ENCODE results near the gene AMOTL2.

DNA sequence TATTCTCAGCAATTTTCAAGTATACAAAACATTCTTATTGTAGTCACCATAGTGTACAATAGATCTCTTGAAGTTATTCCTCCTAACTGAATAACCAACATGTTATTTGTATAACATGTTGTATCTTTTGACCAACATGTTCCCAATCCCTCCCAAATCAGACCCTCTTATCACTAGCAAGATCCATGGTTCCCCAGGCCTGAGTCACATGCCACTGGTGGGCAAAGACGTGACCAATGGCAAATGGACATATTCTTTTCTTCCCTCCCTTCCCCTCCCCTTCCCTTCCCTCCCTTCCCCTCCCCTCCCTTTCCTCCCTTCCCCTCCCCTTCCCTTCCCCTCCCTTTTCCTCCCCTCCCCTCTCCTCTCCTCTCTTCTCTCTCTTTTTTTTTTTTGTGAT is 45.4 kb downstream of the AMOTL2 start:
- TF ChIP-seq, protein P1, sequence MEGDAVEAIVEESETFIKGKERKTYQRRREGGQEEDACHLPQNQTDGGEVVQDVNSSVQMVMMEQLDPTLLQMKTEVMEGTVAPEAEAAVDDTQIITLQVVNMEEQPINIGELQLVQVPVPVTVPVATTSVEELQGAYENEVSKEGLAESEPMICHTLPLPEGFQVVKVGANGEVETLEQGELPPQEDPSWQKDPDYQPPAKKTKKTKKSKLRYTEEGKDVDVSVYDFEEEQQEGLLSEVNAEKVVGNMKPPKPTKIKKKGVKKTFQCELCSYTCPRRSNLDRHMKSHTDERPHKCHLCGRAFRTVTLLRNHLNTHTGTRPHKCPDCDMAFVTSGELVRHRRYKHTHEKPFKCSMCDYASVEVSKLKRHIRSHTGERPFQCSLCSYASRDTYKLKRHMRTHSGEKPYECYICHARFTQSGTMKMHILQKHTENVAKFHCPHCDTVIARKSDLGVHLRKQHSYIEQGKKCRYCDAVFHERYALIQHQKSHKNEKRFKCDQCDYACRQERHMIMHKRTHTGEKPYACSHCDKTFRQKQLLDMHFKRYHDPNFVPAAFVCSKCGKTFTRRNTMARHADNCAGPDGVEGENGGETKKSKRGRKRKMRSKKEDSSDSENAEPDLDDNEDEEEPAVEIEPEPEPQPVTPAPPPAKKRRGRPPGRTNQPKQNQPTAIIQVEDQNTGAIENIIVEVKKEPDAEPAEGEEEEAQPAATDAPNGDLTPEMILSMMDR (conservative IDR thresholded peaks at IDR 0.05; ENCODE audit: low read depth, low read length): no peak
- no peak for TF ChIP-seq EZH2phosphoT487 (IDR thresholded peaks at IDR 0.05; ENCODE audit: borderline replicate concordance, low read length)
- TF ChIP-seq EZH2 (IDR thresholded peaks at IDR 0.05; ENCODE audit: low read length, unreplicated experiment): no peak

All from PC-3 (cell line).